Activated naive CD8-positive, alpha-beta T cell treated with anti-CD3 and anti-CD28 coated beads, Interleukin-2, amount 50 U/mL, for 16 hours (primary cell): Measurements from ENCODE around the gene LPO.

ENCODE experiments used
- DNase-seq: peaks from one replicate; pipeline ENCODE4 v3.0.0-alpha.2; 2020; ENCODE audit warnings: low read depth, low spot score

Gene LPO

GRCh38 chr17:58303971-58304749, 65.8 kb downstream of the LPO start:
- DNase-seq = peak; percentile 32

- no peak for DNase-seq
Observed at GRCh38 chr17:58304750-58305486, 66.5 kb downstream of the LPO start.

GRCh38 chr17:58305626-58306025, 67.2 kb downstream of the LPO start:
- no peak for DNase-seq

- DNase-seq = no peak
Observed at GRCh38 chr17:58306131-58306951, 68.0 kb downstream of the LPO start.

- no peak for DNase-seq
Observed at GRCh38 chr17:58307468-58308172, 69.2 kb downstream of the LPO start.

- DNase-seq = no peak
Observed at GRCh38 chr17:58308173-58308984, 70.0 kb downstream of the LPO start.

- DNase-seq = no peak
Observed at GRCh38 chr17:58308985-58309917, 70.9 kb downstream of the LPO start.

- no peak for DNase-seq
Observed at GRCh38 chr17:58309918-58310259, 71.5 kb downstream of the LPO start.

- DNase-seq = no peak
Observed at GRCh38 chr17:58310511-58311428, 72.4 kb downstream of the LPO start.

- DNase-seq = no peak
Observed at GRCh38 chr17:58311429-58311894, 73.1 kb downstream of the LPO start.

- no peak for DNase-seq
Observed at GRCh38 chr17:58312021-58312630, 73.7 kb downstream of the LPO start.

GRCh38 chr17:58312829-58313228, 74.4 kb downstream of the LPO start:
- DNase-seq = no peak

- no peak for DNase-seq
Observed at GRCh38 chr17:58313815-58314705, 75.7 kb downstream of the LPO start.

GRCh38 chr17:58314706-58315015, 76.3 kb downstream of the LPO start:
- no peak for DNase-seq

GRCh38 chr17:58315281-58315711, 76.9 kb downstream of the LPO start:
- no peak for DNase-seq

- DNase-seq = no peak
Observed at GRCh38 chr17:58315750-58316149, 77.4 kb downstream of the LPO start.

GRCh38 chr17:58316260-58316960, 78.0 kb downstream of the LPO start:
- DNase-seq = no peak
